ENCODE data around the gene TMEM223. TPM values are rescaled to one million over a fixed set of nuclear protein-coding genes. Genes with fewer than 3 reads are reported as not detected.

Gene TMEM223
- total RNA-seq, 1 donor = 9.0 TPM

GRCh38 chr11:62794201-62794775 is 2.5 kb upstream of the TMEM223 start:
- H3K4me1 ChIP-seq (ENCODE audit: insufficient read depth, low read length) = peaks cover 16% of the 10 kb centered on the region
- no peak for DNase-seq (ENCODE audit: insufficient read length, low spot score, missing footprints)
- H3K27ac ChIP-seq (ENCODE audit: low read depth, low read length) = no peak overlapping the region
- H4K20me1 ChIP-seq (ENCODE audit: insufficient read depth, low read length) = peaks cover 12% of the 10 kb centered on the region
- H3K4me2 ChIP-seq (ENCODE audit: insufficient read depth, low read length) = no peak overlapping the region
- H3K79me2 ChIP-seq (ENCODE audit: insufficient read depth, low read length) = peaks cover 23% of the 10 kb centered on the region
- H3K4me3 ChIP-seq (ENCODE audit: insufficient read depth, low read length) = no peak overlapping the region
- peaks cover 80% of the 10 kb centered on the region for H3K36me3 ChIP-seq (ENCODE audit: insufficient read depth, low read length)
- H2AFZ ChIP-seq (ENCODE audit: low read length) = no peak overlapping the region
- H3K9me3 ChIP-seq (ENCODE audit: low read depth, low read length) = no peaks in the 10 kb centered on the region
- TF ChIP-seq CTCF (IDR thresholded peaks at IDR 0.05; ENCODE audit: extremely low read depth, low read depth, low read length) = no peak
- H3K27me3 ChIP-seq (ENCODE audit: insufficient read depth, low read length) = no peaks in the 10 kb centered on the region

DNA sequence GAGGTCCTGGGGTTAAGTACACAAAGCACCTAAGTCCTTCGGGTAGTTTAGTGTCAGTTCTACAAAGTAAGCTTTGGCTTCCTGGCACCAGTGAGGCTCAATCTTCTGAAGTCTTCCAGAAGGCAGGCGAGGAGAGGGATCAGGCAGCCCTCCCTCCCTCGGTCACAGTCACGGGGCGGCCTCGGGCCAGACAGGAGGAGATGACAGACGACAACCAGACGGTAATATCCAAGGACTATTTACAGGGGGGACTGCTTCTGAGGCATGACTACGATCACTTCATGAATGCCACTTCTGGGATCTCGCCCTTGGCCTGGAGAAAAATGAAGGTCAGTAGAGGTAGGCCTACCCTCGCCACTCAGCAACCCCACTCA is 383 bp upstream of the TMEM223 start:
- H3K4me2 ChIP-seq (ENCODE audit: insufficient read depth, low read length) = peak overlapping the region; percentile 73
- no peaks in the 10 kb centered on the region for H3K27me3 ChIP-seq (ENCODE audit: insufficient read depth, low read length)
- no peak for DNase-seq (ENCODE audit: insufficient read length, low spot score, missing footprints)
- H3K27ac ChIP-seq (ENCODE audit: low read depth, low read length) = peak overlapping the region; percentile 77
- peaks cover 18% of the 10 kb centered on the region for H4K20me1 ChIP-seq (ENCODE audit: insufficient read depth, low read length)
- peaks cover 36% of the 10 kb centered on the region for H3K79me2 ChIP-seq (ENCODE audit: insufficient read depth, low read length)
- no peak for TF ChIP-seq CTCF (IDR thresholded peaks at IDR 0.05; ENCODE audit: extremely low read depth, low read depth, low read length)
- no peaks in the 10 kb centered on the region for H3K9me3 ChIP-seq (ENCODE audit: low read depth, low read length)
- no peak overlapping the region for H2AFZ ChIP-seq (ENCODE audit: low read length)
- peaks cover 67% of the 10 kb centered on the region for H3K36me3 ChIP-seq (ENCODE audit: insufficient read depth, low read length)
- H3K4me3 ChIP-seq (ENCODE audit: insufficient read depth, low read length) = peak overlapping the region; percentile 96
- H3K4me1 ChIP-seq (ENCODE audit: insufficient read depth, low read length) = peaks cover 29% of the 10 kb centered on the region

DNA sequence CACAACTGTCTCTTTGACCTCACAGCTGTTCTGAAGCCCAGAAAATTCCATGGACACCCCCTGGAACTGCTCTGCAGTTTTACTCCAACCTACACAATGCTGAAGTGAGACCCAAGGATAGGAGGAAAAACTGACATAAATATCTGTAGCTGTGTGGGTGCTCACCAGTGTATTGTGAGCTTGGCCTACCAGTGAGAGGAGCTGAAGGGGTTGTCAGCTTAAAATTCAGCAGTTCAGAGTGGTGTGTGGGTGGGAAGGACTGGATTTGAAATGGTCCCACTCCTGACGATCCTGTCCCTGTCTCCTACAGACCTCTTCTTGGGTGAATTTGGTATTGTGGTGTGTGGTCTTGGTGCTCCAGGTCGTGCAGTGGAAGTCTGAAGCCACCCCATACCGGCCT is 2.2 kb downstream of the TMEM223 start:
- H3K4me3 ChIP-seq (ENCODE audit: insufficient read depth, low read length) = no peak overlapping the region
- peaks cover 18% of the 10 kb centered on the region for H4K20me1 ChIP-seq (ENCODE audit: insufficient read depth, low read length)
- H3K4me2 ChIP-seq (ENCODE audit: insufficient read depth, low read length) = no peak overlapping the region
- TF ChIP-seq CTCF (IDR thresholded peaks at IDR 0.05; ENCODE audit: extremely low read depth, low read depth, low read length) = no peak
- no peak overlapping the region for H2AFZ ChIP-seq (ENCODE audit: low read length)
- peaks cover 36% of the 10 kb centered on the region for H3K79me2 ChIP-seq (ENCODE audit: insufficient read depth, low read length)
- no peaks in the 10 kb centered on the region for H3K9me3 ChIP-seq (ENCODE audit: low read depth, low read length)
- DNase-seq (ENCODE audit: insufficient read length, low spot score, missing footprints) = no peak
- H3K36me3 ChIP-seq (ENCODE audit: insufficient read depth, low read length) = peaks cover 43% of the 10 kb centered on the region
- peaks cover 35% of the 10 kb centered on the region for H3K4me1 ChIP-seq (ENCODE audit: insufficient read depth, low read length)
- no peaks in the 10 kb centered on the region for H3K27me3 ChIP-seq (ENCODE audit: insufficient read depth, low read length)
- H3K27ac ChIP-seq (ENCODE audit: low read depth, low read length) = no peak overlapping the region

- H3K4me1 ChIP-seq (ENCODE audit: insufficient read depth, low read length) = peaks cover 35% of the 10 kb centered on the region
- H3K4me2 ChIP-seq (ENCODE audit: insufficient read depth, low read length) = peak overlapping the region; percentile 18
- H3K27ac ChIP-seq (ENCODE audit: low read depth, low read length) = peak overlapping the region; percentile 41
- DNase-seq (ENCODE audit: insufficient read length, low spot score, missing footprints) = no peak
- no peaks in the 10 kb centered on the region for H3K27me3 ChIP-seq (ENCODE audit: insufficient read depth, low read length)
- peaks cover 37% of the 10 kb centered on the region for H3K36me3 ChIP-seq (ENCODE audit: insufficient read depth, low read length)
- H3K9me3 ChIP-seq (ENCODE audit: low read depth, low read length) = no peaks in the 10 kb centered on the region
- peak overlapping the region; percentile 19 for H3K4me3 ChIP-seq (ENCODE audit: insufficient read depth, low read length)
- peaks cover 36% of the 10 kb centered on the region for H3K79me2 ChIP-seq (ENCODE audit: insufficient read depth, low read length)
- no peak for TF ChIP-seq CTCF (IDR thresholded peaks at IDR 0.05; ENCODE audit: extremely low read depth, low read depth, low read length)
- peaks cover 18% of the 10 kb centered on the region for H4K20me1 ChIP-seq (ENCODE audit: insufficient read depth, low read length)
- H2AFZ ChIP-seq (ENCODE audit: low read length) = no peak overlapping the region
Observed at GRCh38 chr11:62788991-62789390, 2.8 kb downstream of the TMEM223 start.
